Astrocyte of the cerebellum (primary cell): Measurements from ENCODE around the gene LOXL3.

Experiments used
- DNase-seq: peaks from one replicate; pipeline ENCODE4 v3.0.0-alpha.2; 2011; ENCODE audit warnings: low read depth
- H3K4me3 ChIP-seq: 2 replicates; pipeline ENCODE4 v1.5.1; 2011; ENCODE audit warnings: mild to moderate bottlenecking, low read depth, low read length, moderate library complexity
- in situ Hi-C: cut with HindIII; loops from 2 replicates; pipeline ENCODE4 v1.10.0; 2017; ENCODE audit warnings: low sequenced_read_pairs
- TF ChIP-seq, protein P1 (sequence below): IDR thresholded peaks from 2 replicates; pipeline ENCODE4 v1.5.1; 2012; ENCODE audit warnings: low read length, low read depth, moderate library complexity, mild to moderate bottlenecking; ENCODE audit errors: missing control alignments

LOXL3 gene

DNA sequence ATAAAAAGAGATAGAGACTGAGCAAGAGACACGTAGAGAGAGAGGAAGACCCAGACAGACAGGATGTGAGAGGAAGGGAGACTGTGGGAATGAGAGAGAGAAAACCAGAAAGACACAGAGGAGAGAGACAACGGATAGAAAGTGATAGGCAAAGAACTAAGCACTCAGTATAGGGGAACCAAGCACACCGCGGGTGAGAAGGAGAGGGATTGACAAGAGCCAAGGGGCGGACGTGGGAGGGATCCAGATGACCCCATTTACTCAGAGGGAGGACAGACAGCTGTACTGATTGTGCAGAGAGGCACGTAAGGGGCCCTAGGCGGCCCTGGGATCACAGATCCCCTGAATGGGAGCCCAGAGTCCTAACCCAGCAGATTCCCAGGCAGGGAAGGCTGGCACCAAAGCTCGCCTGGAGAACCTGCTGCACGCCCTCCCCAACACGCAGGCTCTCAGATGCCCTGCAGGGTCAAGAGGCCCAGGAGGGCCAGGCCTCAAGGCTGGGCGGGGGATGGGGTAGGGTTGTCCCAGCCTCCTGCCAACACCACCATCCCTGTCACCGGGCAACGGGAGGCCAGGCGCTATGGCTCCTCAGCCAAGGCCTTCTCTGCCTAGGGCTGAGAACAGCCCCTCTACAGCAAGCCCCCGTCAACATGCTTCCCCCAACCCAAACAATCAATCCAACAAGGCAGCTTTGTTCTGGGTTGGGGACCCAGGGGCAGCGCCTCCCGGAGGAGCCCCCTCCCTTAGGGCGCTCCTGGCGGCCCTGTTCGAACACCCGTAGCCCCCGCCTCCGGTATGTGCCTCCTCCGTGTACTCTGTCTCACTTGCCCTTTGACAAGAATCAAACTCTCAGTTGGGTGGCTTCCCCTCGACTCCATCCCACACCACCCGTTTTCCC is 579 bp downstream of the LOXL3 start:
- no peak for DNase-seq
- TF ChIP-seq, protein P1, sequence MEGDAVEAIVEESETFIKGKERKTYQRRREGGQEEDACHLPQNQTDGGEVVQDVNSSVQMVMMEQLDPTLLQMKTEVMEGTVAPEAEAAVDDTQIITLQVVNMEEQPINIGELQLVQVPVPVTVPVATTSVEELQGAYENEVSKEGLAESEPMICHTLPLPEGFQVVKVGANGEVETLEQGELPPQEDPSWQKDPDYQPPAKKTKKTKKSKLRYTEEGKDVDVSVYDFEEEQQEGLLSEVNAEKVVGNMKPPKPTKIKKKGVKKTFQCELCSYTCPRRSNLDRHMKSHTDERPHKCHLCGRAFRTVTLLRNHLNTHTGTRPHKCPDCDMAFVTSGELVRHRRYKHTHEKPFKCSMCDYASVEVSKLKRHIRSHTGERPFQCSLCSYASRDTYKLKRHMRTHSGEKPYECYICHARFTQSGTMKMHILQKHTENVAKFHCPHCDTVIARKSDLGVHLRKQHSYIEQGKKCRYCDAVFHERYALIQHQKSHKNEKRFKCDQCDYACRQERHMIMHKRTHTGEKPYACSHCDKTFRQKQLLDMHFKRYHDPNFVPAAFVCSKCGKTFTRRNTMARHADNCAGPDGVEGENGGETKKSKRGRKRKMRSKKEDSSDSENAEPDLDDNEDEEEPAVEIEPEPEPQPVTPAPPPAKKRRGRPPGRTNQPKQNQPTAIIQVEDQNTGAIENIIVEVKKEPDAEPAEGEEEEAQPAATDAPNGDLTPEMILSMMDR = no peak
- H3K4me3 ChIP-seq = peak overlapping the region; percentile 92
- in situ Hi-C loops = no loop called here

DNA sequence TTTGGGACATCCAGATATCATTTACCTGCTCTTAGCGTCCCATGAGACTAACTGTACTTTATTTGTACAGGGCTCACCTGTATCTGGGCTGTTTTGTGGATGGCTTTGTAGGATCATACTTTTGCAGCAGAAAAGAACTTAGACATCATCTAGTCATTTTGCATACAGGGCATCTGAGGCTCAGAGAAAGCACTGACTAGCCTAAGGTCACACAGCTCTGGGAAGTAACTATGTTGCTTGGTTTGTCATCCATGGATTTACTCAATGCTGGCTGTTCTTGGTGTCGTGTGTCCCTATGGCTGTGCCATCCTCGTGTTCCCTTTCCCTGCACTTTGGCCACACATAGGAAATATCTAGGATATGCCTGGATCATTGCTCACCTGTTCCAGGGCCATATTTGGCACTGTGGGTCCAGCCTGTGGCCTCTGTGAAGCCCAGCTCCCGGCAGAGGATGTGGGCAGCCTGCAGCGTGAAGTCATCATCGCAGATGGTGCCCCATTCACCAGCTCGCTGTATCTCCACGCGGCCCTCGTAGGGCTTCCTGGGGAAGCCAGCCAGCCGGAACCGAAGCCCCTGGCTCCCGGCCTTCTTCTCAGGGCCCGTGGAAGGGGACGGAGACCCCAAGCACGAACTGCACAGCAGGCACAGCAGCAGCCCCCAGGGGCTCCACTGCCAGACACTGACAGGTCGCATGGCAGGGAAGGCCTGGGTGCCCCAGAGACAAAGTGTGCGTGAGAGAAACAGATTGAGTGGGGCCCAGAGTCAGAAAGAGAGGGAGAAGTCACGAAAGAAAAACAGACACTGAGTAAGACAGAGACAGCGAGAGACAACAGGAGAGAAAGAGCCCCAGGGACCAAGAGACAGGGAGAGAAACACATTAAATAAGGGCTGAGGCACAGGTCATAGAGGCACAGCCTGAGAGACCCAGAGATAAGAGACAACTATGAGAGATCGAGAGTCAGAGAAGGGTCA is 1.5 kb downstream of the LOXL3 start:
- H3K4me3 ChIP-seq = peak overlapping the region; percentile 92
- TF ChIP-seq, protein P1 = no peak
- DNase-seq = no peak
- in situ Hi-C loops = no loop called here

DNA sequence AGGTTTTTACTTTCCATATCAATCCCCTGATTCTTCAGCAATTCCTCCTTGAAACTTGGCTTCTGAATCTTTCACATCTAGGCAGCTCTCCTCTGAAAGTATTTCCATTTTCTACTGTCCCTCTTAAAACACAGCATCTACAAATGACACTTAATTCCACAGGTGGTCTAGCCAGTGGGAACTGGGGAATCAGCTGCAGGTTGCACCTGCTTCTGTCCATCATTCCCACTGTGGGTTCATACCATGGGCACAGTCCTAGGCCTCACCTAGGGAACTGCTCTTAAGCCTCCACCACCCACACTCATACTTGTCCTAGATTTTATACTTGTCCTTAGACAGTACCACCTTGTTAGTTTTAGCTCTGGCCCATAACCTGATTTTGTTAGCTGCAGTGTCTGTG is 2.2 kb downstream of the LOXL3 start:
- H3K4me3 ChIP-seq = peak overlapping the region; percentile 92
- TF ChIP-seq, protein P1 = no peak
- no peak for DNase-seq
- in situ Hi-C loops = no loop called here

DNA sequence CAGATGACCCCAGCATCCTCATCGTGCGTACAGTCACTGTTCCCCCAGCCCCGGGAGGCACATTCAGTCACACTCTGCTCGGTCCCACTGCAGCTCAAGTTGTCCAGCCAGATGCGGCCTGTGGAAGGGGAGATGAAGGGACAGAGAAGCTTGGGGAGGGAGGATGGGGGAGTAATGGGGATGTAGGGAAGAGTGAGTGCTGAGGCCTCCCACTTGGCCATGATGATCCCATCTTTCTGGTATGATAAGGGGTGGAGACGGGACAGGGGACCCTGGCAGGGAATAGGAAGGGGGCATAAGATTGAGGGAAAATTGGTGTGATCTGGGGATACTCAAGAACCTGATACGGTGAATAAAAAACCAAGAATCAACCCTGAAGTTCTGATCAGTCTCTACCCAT is 3.5 kb downstream of the LOXL3 start:
- no peak for DNase-seq
- TF ChIP-seq, protein P1 = no peak
- in situ Hi-C loops = no loop called here
- H3K4me3 ChIP-seq = no peak overlapping the region

DNA sequence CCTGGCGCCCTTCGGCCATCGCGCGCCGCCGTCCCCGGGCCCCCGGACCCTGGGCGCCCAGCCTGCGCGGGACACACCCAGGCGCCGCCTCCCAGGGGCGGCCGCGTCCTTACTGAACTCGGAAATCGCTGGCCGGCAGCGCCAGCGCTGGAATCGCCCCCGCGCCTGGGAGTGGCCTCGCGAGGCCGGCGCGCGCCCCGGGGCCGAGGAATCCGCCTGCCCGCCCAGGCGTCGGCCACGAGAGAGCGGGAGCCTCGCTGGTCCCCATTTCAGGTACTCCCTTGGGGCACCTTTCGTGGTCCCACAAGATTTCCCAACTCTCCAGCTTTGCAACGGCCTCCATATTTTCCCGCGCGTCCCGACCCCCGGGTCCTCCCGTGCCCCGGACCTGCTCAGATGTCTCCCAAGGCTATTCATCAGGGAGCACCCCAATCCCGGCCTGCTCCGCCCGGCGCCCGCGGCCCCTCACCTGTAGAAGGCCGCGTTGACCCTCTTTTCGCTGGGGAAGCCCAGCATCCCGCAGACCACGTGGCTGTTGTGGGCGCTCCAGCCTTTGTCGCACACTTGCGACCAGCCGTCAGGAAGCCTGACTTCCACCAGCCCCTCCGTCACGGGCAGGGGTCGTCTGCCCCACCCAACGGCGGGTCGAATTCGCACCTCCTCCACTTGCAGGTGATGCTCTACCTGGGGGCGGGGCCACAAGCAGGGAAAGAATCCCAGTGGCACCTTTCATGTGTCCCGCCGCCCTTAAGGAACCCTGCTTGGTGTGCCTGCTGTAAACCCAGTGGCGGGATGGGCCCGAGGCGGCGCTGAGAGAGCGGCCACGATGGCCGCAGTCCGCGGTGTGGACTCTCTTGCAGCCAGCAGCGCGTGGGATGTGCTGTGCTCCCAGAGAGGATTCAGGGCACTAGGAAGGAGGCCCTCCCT is 4.6 kb downstream of the LOXL3 start:
- in situ Hi-C loops = no loop called here
- TF ChIP-seq, protein P1 = no peak
- peak overlapping the region; percentile 44 for H3K4me3 ChIP-seq
- no peak for DNase-seq
